Measurements from ENCODE around the gene MYNN.

MYNN gene

GRCh38 chr3:169813278-169813677 is 40.1 kb downstream of the MYNN start:
- Histone ChIP-seq H3K36me3 (ENCODE audit: insufficient read depth, low read length) (no peaks in the 10 kb centered on the region; the same call in 1 of the 2 replicates), H4K20me1 (ENCODE audit: insufficient read depth, low read length) (no peaks in the 10 kb centered on the region), H3K4me3 (ENCODE audit: low read depth, low read length, poor library complexity, severe bottlenecking) (peak overlapping the region; percentile 65), H3K27ac (ENCODE audit: low read depth, low read length, poor library complexity, severe bottlenecking) (no peak overlapping the region), H3F3A (ENCODE audit: insufficient read depth, low read length) (0 out of 2 replicates have a peak, but pooled peaks cover 6% of the 10 kb centered on the region), H3K9me3 (ENCODE audit: low read length) (peaks cover 8% of the 10 kb centered on the region), H3K27me3 (ENCODE audit: insufficient read depth, low read length) (peaks cover 6% of the 10 kb centered on the region; the same call in 1 of the 2 replicates), H3K9ac (ENCODE audit: low read length) (peak overlapping the region; percentile 57), H3K9me2 (ENCODE audit: low read depth, low read length) (no peaks in the 10 kb centered on the region), H3K4me1 (ENCODE audit: insufficient read depth, low read length, severe bottlenecking) (peaks cover 37% of the 10 kb centered on the region), H2AFZ (ENCODE audit: low read length) (peak overlapping the region; percentile 76; the same call in 1 of the 2 replicates), H3K4me2 (ENCODE audit: low read length) (peak overlapping the region; percentile 97), H3K79me2 (ENCODE audit: insufficient read depth, low read length) (no peaks in the 10 kb centered on the region)
- TF ChIP-seq, protein P1, sequence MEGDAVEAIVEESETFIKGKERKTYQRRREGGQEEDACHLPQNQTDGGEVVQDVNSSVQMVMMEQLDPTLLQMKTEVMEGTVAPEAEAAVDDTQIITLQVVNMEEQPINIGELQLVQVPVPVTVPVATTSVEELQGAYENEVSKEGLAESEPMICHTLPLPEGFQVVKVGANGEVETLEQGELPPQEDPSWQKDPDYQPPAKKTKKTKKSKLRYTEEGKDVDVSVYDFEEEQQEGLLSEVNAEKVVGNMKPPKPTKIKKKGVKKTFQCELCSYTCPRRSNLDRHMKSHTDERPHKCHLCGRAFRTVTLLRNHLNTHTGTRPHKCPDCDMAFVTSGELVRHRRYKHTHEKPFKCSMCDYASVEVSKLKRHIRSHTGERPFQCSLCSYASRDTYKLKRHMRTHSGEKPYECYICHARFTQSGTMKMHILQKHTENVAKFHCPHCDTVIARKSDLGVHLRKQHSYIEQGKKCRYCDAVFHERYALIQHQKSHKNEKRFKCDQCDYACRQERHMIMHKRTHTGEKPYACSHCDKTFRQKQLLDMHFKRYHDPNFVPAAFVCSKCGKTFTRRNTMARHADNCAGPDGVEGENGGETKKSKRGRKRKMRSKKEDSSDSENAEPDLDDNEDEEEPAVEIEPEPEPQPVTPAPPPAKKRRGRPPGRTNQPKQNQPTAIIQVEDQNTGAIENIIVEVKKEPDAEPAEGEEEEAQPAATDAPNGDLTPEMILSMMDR (IDR thresholded peaks at IDR 0.05; ENCODE audit: low read length), result no peak
- no peak for TF ChIP-seq EZH2 (IDR thresholded peaks at IDR 0.05; ENCODE audit: borderline replicate concordance, low read length)

DNA sequence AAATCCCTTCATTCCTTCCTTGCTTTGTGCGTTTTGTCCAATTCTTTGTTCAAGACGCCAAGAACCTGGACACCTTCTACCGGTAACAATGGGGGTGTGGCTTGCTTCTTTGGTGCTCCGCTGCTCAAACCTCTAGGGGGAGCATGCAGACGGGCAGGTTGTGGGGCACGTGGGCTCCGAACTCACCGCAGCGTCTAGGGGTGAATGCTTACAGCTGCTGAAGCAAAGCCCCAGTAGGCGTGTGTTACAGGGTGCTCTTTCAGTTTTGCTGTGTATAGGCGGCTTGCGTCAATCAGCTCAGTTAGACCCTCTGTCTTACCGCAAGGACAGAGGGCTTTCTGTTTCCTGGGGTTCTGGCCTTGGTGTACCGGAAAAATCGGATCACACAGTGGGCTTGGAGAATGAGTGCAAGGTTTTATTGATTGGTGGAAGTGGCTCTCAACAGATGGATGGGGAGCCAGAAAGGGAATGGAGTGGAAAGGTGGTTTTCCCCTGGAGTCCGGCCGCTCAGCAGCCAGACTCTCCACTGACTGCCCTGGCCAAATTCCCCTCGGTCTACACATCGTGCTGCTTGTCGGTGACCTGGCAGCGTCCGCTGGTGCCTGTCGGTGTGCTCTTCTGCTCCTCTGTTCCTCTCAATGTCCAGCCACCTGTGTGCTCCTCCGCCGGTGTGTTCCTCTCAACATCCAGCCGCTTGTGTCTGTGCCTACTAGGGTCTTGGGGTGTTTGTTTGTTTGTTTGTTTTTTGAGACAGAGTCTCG is 40.7 kb downstream of the MYNN start:
- H3K27ac ChIP-seq (ENCODE audit: low read depth, low read length, poor library complexity, severe bottlenecking), result no peak overlapping the region

DNA sequence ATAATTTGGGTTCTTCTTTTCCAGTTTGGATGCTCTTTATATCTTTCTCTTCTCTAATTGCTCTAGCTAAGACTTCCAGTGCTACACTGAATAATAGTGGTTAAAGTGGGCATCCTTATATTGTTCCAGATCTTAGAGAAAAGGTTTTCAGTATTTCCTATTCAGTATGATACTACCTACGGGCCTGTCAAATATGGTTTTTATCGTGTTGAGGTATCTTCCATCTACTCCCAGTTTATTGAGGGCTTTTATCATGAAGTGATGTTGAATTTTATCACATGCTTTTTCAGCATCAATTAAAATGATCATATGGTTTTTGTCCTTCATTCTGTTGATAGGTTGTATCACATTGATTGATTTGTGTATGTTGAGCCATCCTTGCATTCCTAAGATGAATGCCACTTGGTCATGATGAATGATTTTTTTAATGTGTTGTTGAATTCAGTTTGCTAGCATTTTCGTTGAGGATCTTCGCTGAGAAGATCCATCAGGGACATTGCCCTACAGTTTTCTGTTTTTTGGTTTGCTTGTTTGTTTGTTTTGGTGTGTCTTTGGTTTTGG is 42.5 kb downstream of the MYNN start:
- H4K20me1 ChIP-seq (ENCODE audit: insufficient read depth, low read length), result no peaks in the 10 kb centered on the region
- H3K79me2 ChIP-seq (ENCODE audit: insufficient read depth, low read length), result no peaks in the 10 kb centered on the region
- no peak for TF ChIP-seq EZH2 (IDR thresholded peaks at IDR 0.05; ENCODE audit: borderline replicate concordance, low read length)
- TF ChIP-seq, protein P1 (IDR thresholded peaks at IDR 0.05; ENCODE audit: low read length), result no peak
- no peak overlapping the region for H3K4me3 ChIP-seq (ENCODE audit: low read depth, low read length, poor library complexity, severe bottlenecking)
- 0 out of 2 replicates have a peak, but pooled peaks cover 6% of the 10 kb centered on the region for H3F3A ChIP-seq (ENCODE audit: insufficient read depth, low read length)
- peaks cover 6% of the 10 kb centered on the region; the same call in 1 of the 2 replicates for H3K27me3 ChIP-seq (ENCODE audit: insufficient read depth, low read length)
- H3K36me3 ChIP-seq (ENCODE audit: insufficient read depth, low read length), result no peaks in the 10 kb centered on the region; the same call in 1 of the 2 replicates
- H3K4me1 ChIP-seq (ENCODE audit: insufficient read depth, low read length, severe bottlenecking), result peaks cover 37% of the 10 kb centered on the region
- H3K9ac ChIP-seq (ENCODE audit: low read length), result no peak overlapping the region
- H3K9me2 ChIP-seq (ENCODE audit: low read depth, low read length), result no peaks in the 10 kb centered on the region
- no peak overlapping the region for H3K4me2 ChIP-seq (ENCODE audit: low read length)
- H2AFZ ChIP-seq (ENCODE audit: low read length), result no peak overlapping the region
- peaks cover 8% of the 10 kb centered on the region for H3K9me3 ChIP-seq (ENCODE audit: low read length)
- no peak overlapping the region for H3K27ac ChIP-seq (ENCODE audit: low read depth, low read length, poor library complexity, severe bottlenecking)

More for the DNA sequence above, 40.7 kb downstream of the MYNN start:
- no peaks in the 10 kb centered on the region; the same call in 1 of the 2 replicates for H3K36me3 ChIP-seq (ENCODE audit: insufficient read depth, low read length)
- H3K79me2 ChIP-seq (ENCODE audit: insufficient read depth, low read length), result no peaks in the 10 kb centered on the region
- peak overlapping the region; percentile 57 for H3K9ac ChIP-seq (ENCODE audit: low read length)
- H2AFZ ChIP-seq (ENCODE audit: low read length), result peak overlapping the region; percentile 98
- H3F3A ChIP-seq (ENCODE audit: insufficient read depth, low read length), result 0 out of 2 replicates have a peak, but pooled peaks cover 6% of the 10 kb centered on the region
- no peaks in the 10 kb centered on the region for H4K20me1 ChIP-seq (ENCODE audit: insufficient read depth, low read length)
- peaks cover 8% of the 10 kb centered on the region for H3K9me3 ChIP-seq (ENCODE audit: low read length)
- TF ChIP-seq, protein P1 (IDR thresholded peaks at IDR 0.05; ENCODE audit: low read length), result peak; percentile 96
- TF ChIP-seq EZH2 (IDR thresholded peaks at IDR 0.05; ENCODE audit: borderline replicate concordance, low read length), result no peak
- H3K9me2 ChIP-seq (ENCODE audit: low read depth, low read length), result no peaks in the 10 kb centered on the region
- peak overlapping the region; percentile 97 for H3K4me2 ChIP-seq (ENCODE audit: low read length)
- peaks cover 6% of the 10 kb centered on the region; the same call in 1 of the 2 replicates for H3K27me3 ChIP-seq (ENCODE audit: insufficient read depth, low read length)
- peaks cover 37% of the 10 kb centered on the region for H3K4me1 ChIP-seq (ENCODE audit: insufficient read depth, low read length, severe bottlenecking)
- peak overlapping the region; percentile 65 for H3K4me3 ChIP-seq (ENCODE audit: low read depth, low read length, poor library complexity, severe bottlenecking)
